ENCODE results near the gene NAMPT.

Gene NAMPT

DNA sequence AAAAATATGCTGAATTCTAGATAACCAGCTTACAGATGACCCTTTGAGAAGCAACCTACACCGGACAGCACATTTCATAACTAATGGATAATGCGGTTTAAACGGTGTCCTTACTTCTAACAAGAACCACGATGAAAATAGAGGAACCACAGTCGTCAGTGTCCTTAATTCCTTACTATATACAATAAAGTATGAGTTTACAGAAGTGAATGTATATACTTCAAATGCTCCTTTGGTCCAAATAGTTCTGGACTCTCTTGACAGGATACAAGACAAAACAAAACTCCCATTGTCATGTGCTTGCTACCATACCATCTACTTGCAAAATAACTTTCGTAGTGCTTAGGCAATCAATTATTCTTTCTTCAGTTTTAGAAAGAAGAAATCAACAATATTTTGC is 2.4 kb downstream of the NAMPT start:
- TF ChIP-seq, protein P1, sequence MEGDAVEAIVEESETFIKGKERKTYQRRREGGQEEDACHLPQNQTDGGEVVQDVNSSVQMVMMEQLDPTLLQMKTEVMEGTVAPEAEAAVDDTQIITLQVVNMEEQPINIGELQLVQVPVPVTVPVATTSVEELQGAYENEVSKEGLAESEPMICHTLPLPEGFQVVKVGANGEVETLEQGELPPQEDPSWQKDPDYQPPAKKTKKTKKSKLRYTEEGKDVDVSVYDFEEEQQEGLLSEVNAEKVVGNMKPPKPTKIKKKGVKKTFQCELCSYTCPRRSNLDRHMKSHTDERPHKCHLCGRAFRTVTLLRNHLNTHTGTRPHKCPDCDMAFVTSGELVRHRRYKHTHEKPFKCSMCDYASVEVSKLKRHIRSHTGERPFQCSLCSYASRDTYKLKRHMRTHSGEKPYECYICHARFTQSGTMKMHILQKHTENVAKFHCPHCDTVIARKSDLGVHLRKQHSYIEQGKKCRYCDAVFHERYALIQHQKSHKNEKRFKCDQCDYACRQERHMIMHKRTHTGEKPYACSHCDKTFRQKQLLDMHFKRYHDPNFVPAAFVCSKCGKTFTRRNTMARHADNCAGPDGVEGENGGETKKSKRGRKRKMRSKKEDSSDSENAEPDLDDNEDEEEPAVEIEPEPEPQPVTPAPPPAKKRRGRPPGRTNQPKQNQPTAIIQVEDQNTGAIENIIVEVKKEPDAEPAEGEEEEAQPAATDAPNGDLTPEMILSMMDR (IDR thresholded peaks at IDR 0.05; ENCODE audit: insufficient read depth, low read length, poor library complexity, severe bottlenecking), result no peak

DNA sequence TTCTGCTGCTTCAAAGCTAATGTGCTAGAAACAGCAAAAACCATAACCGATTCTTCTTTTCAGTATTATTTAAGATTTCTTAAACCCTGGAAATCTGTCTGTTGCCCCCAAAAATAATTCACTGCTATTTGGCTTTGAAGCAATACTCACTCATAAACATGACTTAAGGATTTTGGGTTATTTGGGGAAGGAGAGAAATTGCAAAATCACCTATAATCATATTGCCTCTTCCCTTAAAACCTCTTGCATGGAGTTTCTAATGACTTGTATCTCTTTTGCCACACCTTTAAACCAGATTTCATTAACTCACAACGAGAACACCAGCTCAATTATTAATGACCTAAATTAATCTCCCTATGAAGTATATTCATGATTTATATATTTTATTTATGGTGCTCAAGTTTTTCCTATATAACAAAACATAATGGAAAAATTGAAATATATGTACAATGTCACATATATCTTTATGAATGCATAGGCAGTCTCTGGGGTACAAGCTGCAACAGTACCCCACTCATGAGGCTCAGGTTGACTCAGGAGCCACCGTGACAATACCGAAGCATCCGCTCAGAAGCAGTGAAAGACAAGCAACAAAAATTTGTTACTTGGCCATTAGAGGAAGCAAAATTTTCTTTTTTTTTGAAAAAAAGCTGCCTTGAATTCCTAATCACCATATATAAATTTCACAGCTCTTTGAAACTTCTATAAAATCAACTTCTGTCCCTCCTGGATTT is 3.0 kb downstream of the NAMPT start:
- Histone ChIP-seq H3K4me3 (replicated peaks; ENCODE audit: low read depth, low read length) (peak overlapping the region; percentile 67), H3K27me3 (replicated peaks; ENCODE audit: control insufficient read depth, insufficient read depth, low read length) (no peaks in the 10 kb centered on the region), H3K36me3 (ENCODE audit: control insufficient read depth, insufficient read depth, low read length) (no peaks in the 10 kb centered on the region; the same call in 1 of the 2 replicates)
- no peak for DNase-seq (ENCODE audit: extremely low read depth, insufficient read length)
- TF ChIP-seq, protein P1 (IDR thresholded peaks at IDR 0.05; ENCODE audit: insufficient read depth, low read length, poor library complexity, severe bottlenecking), result no peak

More for the DNA sequence above, 2.4 kb downstream of the NAMPT start:
- no peaks in the 10 kb centered on the region for H3K36me3 ChIP-seq (ENCODE audit: control insufficient read depth, insufficient read depth, low read length)
- H3K4me3 ChIP-seq (replicated peaks; ENCODE audit: low read depth, low read length), result peak overlapping the region; percentile 67
- DNase-seq (ENCODE audit: extremely low read depth, insufficient read length), result no peak
- no peaks in the 10 kb centered on the region for H3K27me3 ChIP-seq (replicated peaks; ENCODE audit: control insufficient read depth, insufficient read depth, low read length)

DNA sequence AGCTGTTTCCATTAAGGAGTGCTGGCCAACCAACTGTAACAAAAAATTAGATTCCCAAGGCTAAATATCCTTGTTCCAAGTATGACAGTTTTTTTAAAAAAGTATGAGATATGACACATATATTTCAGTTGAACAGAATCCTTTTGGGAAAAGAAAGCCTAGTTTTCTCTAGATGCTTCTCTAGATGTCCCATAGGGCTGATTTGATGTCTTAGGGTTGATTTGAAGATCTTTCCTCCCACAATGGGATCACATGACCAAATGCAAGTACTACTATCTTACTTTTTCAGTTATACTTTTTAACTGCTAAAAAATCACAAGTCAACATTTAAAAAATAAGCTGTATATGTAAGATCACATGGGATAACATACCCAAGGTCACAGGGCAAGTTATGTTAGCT is 3.7 kb downstream of the NAMPT start:
- TF ChIP-seq, protein P1 (IDR thresholded peaks at IDR 0.05; ENCODE audit: insufficient read depth, low read length, poor library complexity, severe bottlenecking), result no peak
- Histone ChIP-seq H3K27me3 (replicated peaks; ENCODE audit: control insufficient read depth, insufficient read depth, low read length) (no peaks in the 10 kb centered on the region), H3K4me3 (replicated peaks; ENCODE audit: low read depth, low read length) (no peak overlapping the region), H3K36me3 (ENCODE audit: control insufficient read depth, insufficient read depth, low read length) (no peaks in the 10 kb centered on the region; the same call in 1 of the 2 replicates)
- no peak for DNase-seq (ENCODE audit: extremely low read depth, insufficient read length)

DNA sequence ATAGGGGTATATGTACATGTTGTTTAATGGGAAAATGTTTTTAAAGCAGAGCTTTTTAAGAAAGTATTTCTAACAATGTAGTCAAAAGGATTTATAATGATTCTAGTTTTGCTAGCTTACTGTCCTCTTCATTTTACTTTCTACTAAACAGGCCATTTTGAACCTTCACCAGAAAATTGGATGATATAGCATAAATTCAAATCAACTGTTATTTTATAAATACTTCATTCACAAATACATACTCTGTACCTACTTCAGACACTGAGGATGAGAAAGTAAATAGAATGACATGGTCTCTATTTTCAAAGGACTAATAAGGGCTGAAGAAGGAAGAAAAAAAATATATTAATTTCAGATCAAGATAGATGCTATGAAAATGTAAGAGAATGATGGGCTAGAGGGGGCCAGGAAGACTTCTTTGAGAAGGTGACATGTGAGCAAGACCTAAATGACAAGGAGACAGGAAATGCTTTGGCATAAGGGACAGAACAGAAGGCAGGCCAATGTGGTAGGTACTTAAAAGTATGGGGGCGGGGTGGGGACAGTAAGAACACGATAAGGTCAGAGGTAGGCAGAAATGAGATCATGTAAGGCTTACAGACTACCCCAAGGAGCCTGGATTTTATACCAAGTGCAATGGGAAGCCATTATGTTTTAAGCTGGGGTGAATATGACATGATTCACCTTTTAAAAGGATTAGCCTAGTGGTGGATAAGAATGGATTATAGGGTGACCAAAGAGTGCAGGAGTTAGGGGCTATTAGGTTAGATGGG is 5.2 kb downstream of the NAMPT start:
- Histone ChIP-seq H3K27me3 (replicated peaks; ENCODE audit: control insufficient read depth, insufficient read depth, low read length) (no peaks in the 10 kb centered on the region), H3K36me3 (ENCODE audit: control insufficient read depth, insufficient read depth, low read length) (peaks cover 3% of the 10 kb centered on the region), H3K4me3 (replicated peaks; ENCODE audit: low read depth, low read length) (no peak overlapping the region)
- no peak for DNase-seq (ENCODE audit: extremely low read depth, insufficient read length)
- TF ChIP-seq, protein P1 (IDR thresholded peaks at IDR 0.05; ENCODE audit: insufficient read depth, low read length, poor library complexity, severe bottlenecking), result no peak

DNA sequence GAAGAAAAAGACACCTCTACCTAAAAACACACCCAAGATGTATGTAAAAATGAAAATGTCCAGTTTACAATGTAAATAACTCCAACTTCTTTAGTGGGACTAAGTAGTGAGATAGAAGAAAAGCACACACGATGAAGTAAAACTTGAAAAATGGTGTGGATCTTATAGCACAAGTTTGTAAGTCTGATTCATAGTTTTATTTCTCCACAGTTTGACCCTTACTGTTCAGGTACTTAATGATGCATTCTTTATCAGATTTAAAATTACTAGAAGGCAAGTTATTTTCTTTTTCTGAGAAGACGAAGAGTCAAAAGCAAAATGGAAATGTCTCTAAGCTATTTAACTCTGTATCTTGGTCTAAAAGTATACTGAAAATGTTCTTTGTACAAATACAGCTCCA is 6.1 kb downstream of the NAMPT start:
- TF ChIP-seq, protein P1 (IDR thresholded peaks at IDR 0.05; ENCODE audit: insufficient read depth, low read length, poor library complexity, severe bottlenecking), result no peak
- Histone ChIP-seq H3K4me3 (replicated peaks; ENCODE audit: low read depth, low read length) (no peak overlapping the region), H3K27me3 (replicated peaks; ENCODE audit: control insufficient read depth, insufficient read depth, low read length) (no peaks in the 10 kb centered on the region), H3K36me3 (ENCODE audit: control insufficient read depth, insufficient read depth, low read length) (peaks cover 3% of the 10 kb centered on the region)
- no peak for DNase-seq (ENCODE audit: extremely low read depth, insufficient read length)
